SU-DHL-6 (cell line): Measurements from ENCODE around the gene ZSWIM8.

Source experiments
- CTCF ChIP-seq: fragments of 200-600 bp; sonication (generic); IDR thresholded peaks from one replicate; pipeline ENCODE4 v1.5.1; 2017; ENCODE audit warnings: antibody characterized with exemption, mild to moderate bottlenecking, low read length, moderate library complexity; ENCODE audit not compliant: insufficient read depth, poor library complexity, severe bottlenecking
- EZH2phosphoT487 ChIP-seq: fragments of 200-600 bp; sonication (generic), shearing (Covaris generic); conservative IDR thresholded peaks from 2 replicates; pipeline ENCODE4 v1.6.1; 2018; ENCODE audit warnings: mild to moderate bottlenecking, antibody characterized with exemption, low read length, moderate library complexity, mixed read lengths

GRCh38 chr10:73840056-73840402 lies 54.6 kb downstream of the ZSWIM8 start:
- TF ChIP-seq CTCF, result no peak
- TF ChIP-seq EZH2phosphoT487, result no peak
